GM18909 (cell line): ENCODE measurements around the gene WNT11.
"Not testable (repeated sequence)": the region's sequence is repeated elsewhere in the genome, so short reads cannot be mapped to it uniquely, and the experiment has no call there.

ENCODE experiments used
- ATAC-seq: cut with Tn5 transposase; IDR thresholded peaks from one replicate; pipeline ENCODE4 v1.9.1; 2021; ENCODE audit warnings: mild to moderate bottlenecking; ENCODE audit not compliant: unreplicated experiment, poor library complexity

The WNT11 gene

GRCh38 chr11:76205252-76206076 is 838 bp downstream of the WNT11 start:
- no peak for ATAC-seq

- no peak for ATAC-seq
These were observed 2.4 kb downstream of the WNT11 start for GRCh38 chr11:76203937-76204336.

GRCh38 chr11:76203131-76203925 is 3.0 kb downstream of the WNT11 start:
- no peak for ATAC-seq

- no peak for ATAC-seq
These were observed 4.5 kb downstream of the WNT11 start for GRCh38 chr11:76201672-76202412.

- no peak for ATAC-seq
These were observed 5.2 kb downstream of the WNT11 start for GRCh38 chr11:76201056-76201455.

- ATAC-seq = no peak
These were observed 6.0 kb downstream of the WNT11 start for GRCh38 chr11:76200006-76200940.

- not testable (repeated sequence) for ATAC-seq
These were observed 7.6 kb downstream of the WNT11 start for GRCh38 chr11:76198691-76199090.

GRCh38 chr11:76197941-76198640 is 8.2 kb downstream of the WNT11 start:
- ATAC-seq = no peak

GRCh38 chr11:76197332-76197731 is 9.0 kb downstream of the WNT11 start:
- ATAC-seq = no peak

GRCh38 chr11:76196849-76197248 is 9.5 kb downstream of the WNT11 start:
- no peak for ATAC-seq

GRCh38 chr11:76194872-76195668 is 11.2 kb downstream of the WNT11 start:
- no peak for ATAC-seq

- ATAC-seq = no peak
These were observed 13.1 kb downstream of the WNT11 start for GRCh38 chr11:76193219-76193618.

GRCh38 chr11:76190376-76190775 is 15.9 kb downstream of the WNT11 start:
- ATAC-seq = no peak

- ATAC-seq = no peak
These were observed 16.6 kb downstream of the WNT11 start for GRCh38 chr11:76189682-76190081.

GRCh38 chr11:76188873-76189272 is 17.4 kb downstream of the WNT11 start:
- no peak for ATAC-seq

GRCh38 chr11:76186776-76187279 is 19.5 kb downstream of the WNT11 start:
- ATAC-seq = no peak

- no peak for ATAC-seq
These were observed 20.3 kb downstream of the WNT11 start for GRCh38 chr11:76185931-76186401.

- no peak for ATAC-seq
These were observed 20.8 kb downstream of the WNT11 start for GRCh38 chr11:76185511-76185910.
